NCI-H2196 (cell line): ENCODE results near the gene CNTLN.
"Not testable (repeated sequence)": the region's sequence is repeated elsewhere in the genome, so short reads cannot be mapped to it uniquely, and the experiment has no call there.

Source experiments
- DNase-seq: peaks from one replicate; lab custom pipeline; 2025; ENCODE audit not compliant: unreplicated experiment; lab: John Stamatoyannopoulos, UW

Gene CNTLN

GRCh38 chr9:17134396-17135294 is at the start of gene CNTLN:
Gene CNTLN, plus strand, starts transcription at chr9:17135040. Its CDS starts 26 bp downstream, at chr9:17135066.
- peak; percentile 97 for DNase-seq

- DNase-seq: no peak
These were observed 46.3 kb upstream of the CNTLN start for GRCh38 chr9:17088566-17088965.

GRCh38 chr9:17090041-17090440 is 44.8 kb upstream of the CNTLN start:
- no peak for DNase-seq

- peak; percentile 37 for DNase-seq
These were observed 18.4 kb upstream of the CNTLN start for GRCh38 chr9:17116400-17116837.

GRCh38 chr9:17117372-17117771 is 17.5 kb upstream of the CNTLN start:
- no peak for DNase-seq

GRCh38 chr9:17120203-17120602 is 14.6 kb upstream of the CNTLN start:
- DNase-seq: no peak

- no peak for DNase-seq
These were observed 13.6 kb upstream of the CNTLN start for GRCh38 chr9:17121264-17121663.

GRCh38 chr9:17130291-17130690 is 4.5 kb upstream of the CNTLN start:
- DNase-seq: no peak

GRCh38 chr9:17130725-17131124 is 4.1 kb upstream of the CNTLN start:
- no peak for DNase-seq

GRCh38 chr9:17131494-17131893 is 3.3 kb upstream of the CNTLN start:
- no peak for DNase-seq

GRCh38 chr9:17135295-17136160 is 688 bp downstream of the CNTLN start:
- DNase-seq: peak; percentile 34

GRCh38 chr9:17137566-17137965 is 2.7 kb downstream of the CNTLN start:
- DNase-seq: no peak

- peak; percentile 18 for DNase-seq
These were observed 3.7 kb downstream of the CNTLN start for GRCh38 chr9:17138503-17138902.

GRCh38 chr9:17140418-17140817 is 5.6 kb downstream of the CNTLN start:
- DNase-seq: no peak

GRCh38 chr9:17148324-17148723 is 13.5 kb downstream of the CNTLN start:
- DNase-seq: no peak

- no peak for DNase-seq
These were observed 24.6 kb downstream of the CNTLN start for GRCh38 chr9:17159469-17159868.

- DNase-seq: no peak
These were observed 25.5 kb downstream of the CNTLN start for GRCh38 chr9:17160327-17160726.

GRCh38 chr9:17165764-17166163 is 30.9 kb downstream of the CNTLN start:
- DNase-seq: no peak

GRCh38 chr9:17166346-17166745 is 31.5 kb downstream of the CNTLN start:
- no peak for DNase-seq

GRCh38 chr9:17171309-17172094 is 36.7 kb downstream of the CNTLN start:
- no peak for DNase-seq

- DNase-seq: not testable (repeated sequence)
These were observed 42.7 kb downstream of the CNTLN start for GRCh38 chr9:17177496-17177895.
